Pancreas (tissue), 10 donors: ENCODE results near the gene OSBPL6. TPM values are rescaled to one million over a fixed set of nuclear protein-coding genes. Genes with fewer than 3 reads are reported as not detected.

ENCODE experiments used
- ATAC-seq, 4 donors: fragments of 200-7000 bp; cut with Tn5 transposase; one replicate each; pipeline versions ENCODE4 v1.8.0 to v1.9.1; 2020; ENCODE audit warnings: mild to moderate bottlenecking in 4 of 4, moderate library complexity in 4 of 4
- DNase-seq, 6 donors: peaks; one replicate each; pipeline ENCODE4 v3.0.0-alpha.2; 2020
- FAIRE-seq: peaks from 2 replicates; lab custom pipeline; 2012; peaks lifted over from hg19 to GRCh38; lab: Jason Lieb, UNC
- H3K27ac ChIP-seq, 4 donors: fragments of 200-600 bp; sonication (generic); 1 replicate in 3 of 4; 2 replicates in 1 of 4; pipeline versions ENCODE4 v1.5.0 to v1.8.0; 2020
- H3K27me3 ChIP-seq, 4 donors: fragments of 200-600 bp; one replicate each; pipeline ENCODE4 v1.8.0; 2021
- H3K36me3 ChIP-seq, 3 donors: fragments of 200-600 bp; sonication (generic) in 1 of 3; one replicate each; pipeline versions ENCODE4 v1.5.0 to v1.8.0; 2020 to 2021
- H3K4me1 ChIP-seq, 3 donors: fragments of 200-600 bp; one replicate each; pipeline ENCODE4 v1.8.0; 2021
- H3K4me3 ChIP-seq, 4 donors: fragments of 200-600 bp; sonication (generic) in 2 of 4; one replicate each; pipeline versions ENCODE4 v1.5.0 to v1.8.0; 2020 to 2021
- H3K9me3 ChIP-seq, 4 donors: fragments of 200-600 bp; one replicate each; pipeline ENCODE4 v1.8.0; 2021
- WGBS, 2 donors: extraction: QIAGEN DNeasy Blood & Tissue Kit; methylation state at CpG; one replicate each; pipeline ENCODE4 v1.1.7; 2013; 5-methylcytosine and 5-hydroxymethylcytosine counted together
- intact Hi-C, 3 donors: fragments of 100-400 bp; cut with DNase I; formaldehyde crosslinking; loops; one replicate each; pipeline versions ENCODE4 v1.11.1 to v1.14.2; 2022
- polyA plus RNA-seq, 2 donors: library from polyadenylated mRNA; stranded (reverse); fragments of 200-250 nt; gene quantifications; one replicate each; pipeline ENCODE4 v1.2.3, GENCODE V29; 2013
- total RNA-seq, 6 donors: library from RNA; stranded (reverse); fragmentation: NEBNext Ultra II Directional in 4 of 6; extraction: Animal tissue kit (Norgen Biotek cat#: 25700) in 4 of 6; gene quantifications; one replicate each; pipeline versions ENCODE4 v1.2.1 to v1.2.4, GENCODE V29; 2021 to 2023
- TF ChIP-seq, protein P1 (sequence below), 4 donors: fragments of 200-600 bp; sonication (generic) in 3 of 4; IDR thresholded peaks; one replicate each; pipeline versions ENCODE4 v1.5.0 to v1.8.0; 2021; ENCODE audit warnings: antibody characterized with exemption in 4 of 4
- donor health status: healthy with polysubstance abuse.
- donor health status: DM: no; HTN: no; CAD: no; lungs with moderate emphysema.
- donor health status: DM: no; HTN: no; CAD: no.
- donor health status: control.
- donor health status: control.
- donor health status: Bipolar disorder and iron deficiency.
- donor health status: DM: yes; HTN: yes; CAD: no.
- donor health status: DM: no; HTN: no; CAD: no.
- donor health status: DM: no; HTN: no; CAD: no.
- donor health status: DM: yes; HTN: yes; CAD: no.

The OSBPL6 gene
- total and polyA plus RNA-seq, 8 donors, result 0.30 to 1.4 (median 0.79) TPM

DNA sequence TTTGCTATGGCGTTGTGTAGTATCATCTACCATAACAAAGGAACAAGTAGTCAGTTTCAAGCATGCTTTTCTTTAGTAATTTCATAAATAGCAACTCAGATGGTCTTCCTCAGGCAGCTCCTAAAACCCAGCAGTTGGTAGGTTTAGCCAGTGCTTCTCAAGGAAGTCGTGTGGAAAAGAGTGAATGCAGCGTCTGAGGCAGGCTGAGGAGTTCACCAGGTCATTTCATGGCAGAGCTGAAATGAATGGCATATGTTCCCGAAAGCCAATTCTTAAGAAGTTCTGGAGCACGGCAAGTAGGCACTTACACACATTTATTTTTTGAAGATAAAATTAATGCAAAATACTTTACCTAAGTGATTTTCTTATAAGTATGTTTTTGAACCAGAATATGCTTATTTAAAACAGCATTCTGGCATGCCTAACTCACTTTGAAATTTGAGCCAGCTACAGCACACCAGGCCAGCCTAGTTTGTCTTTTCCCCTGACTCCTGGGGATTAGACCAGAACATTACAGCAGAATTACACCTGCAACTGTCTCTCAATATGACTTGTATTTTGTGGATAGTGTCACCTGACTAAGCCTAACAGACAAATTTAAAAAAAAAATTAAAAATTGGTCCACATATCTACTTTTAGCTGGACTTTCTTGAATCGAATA is 62.2 kb downstream of the OSBPL6 start:
- ATAC-seq (no peak), FAIRE-seq (no peak), DNase-seq (no peak)
- Histone ChIP-seq H3K36me3 (no peaks in the 10 kb centered on the region), H3K27ac (no peak overlapping the region), H3K27me3 (no peaks in the 10 kb centered on the region), H3K4me3 (no peak overlapping the region), H3K4me1 (no peaks in the 10 kb centered on the region), H3K9me3 (no peaks in the 10 kb centered on the region)
- intact Hi-C loops, result no loop called here
- WGBS, 2 donors, result 76 to 84% methylated on average over 6 of the region's 6 CpGs
- TF ChIP-seq, protein P1, sequence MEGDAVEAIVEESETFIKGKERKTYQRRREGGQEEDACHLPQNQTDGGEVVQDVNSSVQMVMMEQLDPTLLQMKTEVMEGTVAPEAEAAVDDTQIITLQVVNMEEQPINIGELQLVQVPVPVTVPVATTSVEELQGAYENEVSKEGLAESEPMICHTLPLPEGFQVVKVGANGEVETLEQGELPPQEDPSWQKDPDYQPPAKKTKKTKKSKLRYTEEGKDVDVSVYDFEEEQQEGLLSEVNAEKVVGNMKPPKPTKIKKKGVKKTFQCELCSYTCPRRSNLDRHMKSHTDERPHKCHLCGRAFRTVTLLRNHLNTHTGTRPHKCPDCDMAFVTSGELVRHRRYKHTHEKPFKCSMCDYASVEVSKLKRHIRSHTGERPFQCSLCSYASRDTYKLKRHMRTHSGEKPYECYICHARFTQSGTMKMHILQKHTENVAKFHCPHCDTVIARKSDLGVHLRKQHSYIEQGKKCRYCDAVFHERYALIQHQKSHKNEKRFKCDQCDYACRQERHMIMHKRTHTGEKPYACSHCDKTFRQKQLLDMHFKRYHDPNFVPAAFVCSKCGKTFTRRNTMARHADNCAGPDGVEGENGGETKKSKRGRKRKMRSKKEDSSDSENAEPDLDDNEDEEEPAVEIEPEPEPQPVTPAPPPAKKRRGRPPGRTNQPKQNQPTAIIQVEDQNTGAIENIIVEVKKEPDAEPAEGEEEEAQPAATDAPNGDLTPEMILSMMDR (IDR thresholded peaks at IDR 0.05), result no peak

DNA sequence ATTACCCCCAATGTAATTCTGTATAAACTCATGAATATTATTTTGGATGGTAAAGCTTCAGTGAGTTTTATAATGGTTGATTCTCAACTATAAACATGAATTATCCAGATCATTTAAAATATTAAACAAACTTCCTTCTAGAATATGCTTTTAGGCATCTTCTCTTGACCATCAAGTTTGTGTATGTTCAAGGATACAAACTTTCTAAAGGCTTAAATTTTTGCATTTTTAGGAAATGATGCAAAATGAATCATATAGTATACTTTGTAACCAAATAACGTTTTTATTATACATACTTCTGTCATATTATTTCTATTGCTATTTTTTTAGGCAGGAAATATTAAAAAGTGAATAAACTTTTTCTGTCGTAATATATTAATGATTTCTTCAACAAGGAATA is 62.8 kb downstream of the OSBPL6 start:
- Histone ChIP-seq H3K4me1 (no peaks in the 10 kb centered on the region), H3K27me3 (no peaks in the 10 kb centered on the region), H3K27ac (no peak overlapping the region), H3K9me3 (no peaks in the 10 kb centered on the region), H3K36me3 (no peaks in the 10 kb centered on the region), H3K4me3 (no peak overlapping the region)
- no peak for DNase-seq
- FAIRE-seq, result no peak
- no peak for ATAC-seq
- 73 to 80% methylated on average over 2 of the region's 2 CpGs for WGBS, 2 donors
- intact Hi-C loops, result no loop called here
- TF ChIP-seq, protein P1 (IDR thresholded peaks at IDR 0.05), result no peak

DNA sequence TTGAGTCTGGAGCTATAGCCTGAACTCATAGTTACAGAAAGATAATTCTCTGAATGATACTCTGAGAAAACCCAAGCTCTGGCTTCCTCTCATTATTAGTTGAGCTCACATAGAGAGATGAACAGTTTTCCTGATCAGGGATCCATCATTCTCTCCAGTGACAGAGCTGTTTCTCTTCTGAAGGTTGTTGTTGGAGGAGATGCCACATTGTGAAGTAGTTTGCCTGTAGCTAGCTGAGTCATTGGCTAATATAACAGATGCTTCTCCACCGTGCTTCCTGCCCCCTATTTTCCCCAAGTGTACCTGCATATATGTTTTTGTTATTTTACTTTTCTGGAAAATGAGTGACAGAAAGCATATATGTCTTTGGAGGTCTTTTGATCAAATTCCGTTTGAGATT is 64.6 kb downstream of the OSBPL6 start:
- DNase-seq (no peak), ATAC-seq (no peak), FAIRE-seq (no peak)
- Histone ChIP-seq H3K4me1 (no peaks in the 10 kb centered on the region), H3K27ac (no peak overlapping the region), H3K4me3 (no peak overlapping the region), H3K9me3 (no peaks in the 10 kb centered on the region), H3K27me3 (no peaks in the 10 kb centered on the region), H3K36me3 (no peaks in the 10 kb centered on the region)
- 74% methylated on average over 2 of the region's 2 CpGs for WGBS, 2 donors
- TF ChIP-seq, protein P1 (IDR thresholded peaks at IDR 0.05), result no peak
- intact Hi-C loops, result no loop called here

DNA sequence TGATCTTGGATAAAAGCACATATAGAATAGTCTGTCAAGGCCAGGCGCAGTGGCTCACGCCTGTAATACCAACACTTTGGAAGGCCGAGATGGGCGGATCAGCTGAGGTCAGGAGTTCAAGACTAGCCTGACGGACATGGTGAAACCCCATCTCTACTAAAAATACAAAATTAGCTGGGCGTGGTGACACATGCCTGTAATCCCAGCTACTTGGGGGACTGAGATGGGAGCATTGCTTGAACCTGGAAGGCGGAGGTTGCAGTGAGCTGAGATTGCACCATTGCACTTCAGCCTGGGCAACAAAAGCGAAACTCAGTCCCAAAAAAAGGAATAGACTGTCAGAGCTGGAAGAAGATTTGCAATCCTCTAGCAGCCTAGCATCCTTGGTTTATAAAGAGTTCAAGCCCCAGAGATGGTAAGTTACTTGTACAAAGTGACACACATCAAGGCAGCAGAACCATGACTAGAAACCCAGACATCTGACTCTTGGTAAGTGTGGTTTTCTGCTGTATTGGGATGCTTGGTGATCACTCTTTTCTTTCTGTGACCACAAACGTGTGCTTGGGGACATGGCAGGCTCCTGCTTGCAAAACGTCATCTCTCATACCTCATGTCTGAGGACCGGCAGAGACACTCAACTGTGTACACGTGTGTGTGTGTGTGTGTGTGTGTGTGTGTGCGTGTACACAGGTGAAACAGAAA is 69.0 kb downstream of the OSBPL6 start:
- Histone ChIP-seq H3K36me3 (no peaks in the 10 kb centered on the region), H3K4me1 (no peaks in the 10 kb centered on the region), H3K9me3 (no peaks in the 10 kb centered on the region), H3K27ac (no peak overlapping the region), H3K4me3 (no peak overlapping the region), H3K27me3 (no peaks in the 10 kb centered on the region)
- ATAC-seq, result no peak
- no peak for FAIRE-seq
- DNase-seq, result no peak
- TF ChIP-seq, protein P1 (IDR thresholded peaks at IDR 0.05), result no peak
- intact Hi-C loops, result no loop called here
- 80 to 86% methylated on average over 13 of the region's 13 CpGs for WGBS, 2 donors

DNA sequence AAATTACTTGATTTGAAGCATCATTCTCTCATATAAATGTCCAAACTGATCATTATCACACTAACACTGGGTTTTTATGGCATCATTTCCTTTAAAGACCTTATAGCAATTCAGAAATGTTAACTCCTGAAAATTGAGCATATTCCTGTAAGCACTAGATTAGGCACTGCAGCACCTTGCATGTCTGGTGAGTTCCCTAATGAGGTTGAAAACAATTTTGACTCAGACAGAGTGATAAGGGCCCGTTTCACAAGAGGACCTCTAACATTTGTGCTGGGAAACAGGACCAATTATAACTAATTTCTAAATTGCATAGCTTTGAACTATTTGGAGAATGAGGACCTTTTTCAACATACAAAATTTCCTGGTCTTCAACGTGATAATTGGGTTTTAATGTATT is 69.9 kb downstream of the OSBPL6 start:
- DNase-seq (no peak), FAIRE-seq (no peak), ATAC-seq (no peak)
- Histone ChIP-seq H3K9me3 (no peaks in the 10 kb centered on the region), H3K4me1 (no peaks in the 10 kb centered on the region), H3K27me3 (no peaks in the 10 kb centered on the region), H3K36me3 (no peaks in the 10 kb centered on the region), H3K4me3 (no peak overlapping the region), H3K27ac (no peak overlapping the region)
- WGBS, 2 donors, result 54 to 59% methylated on average over 2 of the region's 2 CpGs
- TF ChIP-seq, protein P1 (IDR thresholded peaks at IDR 0.05), result no peak
- intact Hi-C loops, result no loop called here
